ENCODE measurements around the gene EVI5L. TPM values are rescaled to one million over a fixed set of nuclear protein-coding genes. Genes with fewer than 3 reads are reported as not detected.

The EVI5L gene
- polyA plus RNA-seq, 1 of the 3 experiments (the other 2 are of a cell fraction): 9.7 TPM

- DNase-seq: no peak
- CTCF ChIA-PET: no interaction called here
- H3K9me3 ChIP-seq: no peaks in the 10 kb centered on the region
- TF ChIP-seq TEAD4 (IDR thresholded peaks at IDR 0.05; ENCODE audit: borderline replicate concordance, insufficient read depth) (no peak), GABPA (IDR thresholded peaks at IDR 0.05; ENCODE audit: low read depth) (no peak), POLR2AphosphoS5 (IDR thresholded peaks at IDR 0.05; ENCODE audit: low read depth, low read length) (no peak), FOXJ3 (CRISPR knock-in tag; IDR thresholded peaks at IDR 0.05) (no peak), YY1 (IDR thresholded peaks at IDR 0.05; ENCODE audit: low read depth) (no peak), CHD2 (IDR thresholded peaks at IDR 0.05; ENCODE audit: low read length, partially characterized antibody) (no peak), FOXM1 (IDR thresholded peaks at IDR 0.05; ENCODE audit: low read depth) (no peak), SMC3 (IDR thresholded peaks at IDR 0.05; ENCODE audit: low read depth, low read length) (no peak), RXRA (IDR thresholded peaks at IDR 0.05; ENCODE audit: borderline replicate concordance, low read depth) (no peak), RAD21 (IDR thresholded peaks at IDR 0.05; ENCODE audit: low read length) (no peak), MAX (IDR thresholded peaks at IDR 0.05; ENCODE audit: low read depth) (no peak), EP300 (IDR thresholded peaks at IDR 0.05; ENCODE audit: borderline replicate concordance in 1 of 2, low read depth in 1 of 2, low read length in 1 of 2) (no peak), JUND (IDR thresholded peaks at IDR 0.05) (no peak), GATA2 (CRISPR knock-in tag; IDR thresholded peaks at IDR 0.05) (no peak), TAF1 (IDR thresholded peaks at IDR 0.05; ENCODE audit: borderline replicate concordance, low read depth, low read length) (no peak), USF1 (IDR thresholded peaks at IDR 0.05; ENCODE audit: borderline replicate concordance, low read depth) (no peak), PBX3 (IDR thresholded peaks at IDR 0.05) (no peak)
- TF ChIP-seq, protein P1, sequence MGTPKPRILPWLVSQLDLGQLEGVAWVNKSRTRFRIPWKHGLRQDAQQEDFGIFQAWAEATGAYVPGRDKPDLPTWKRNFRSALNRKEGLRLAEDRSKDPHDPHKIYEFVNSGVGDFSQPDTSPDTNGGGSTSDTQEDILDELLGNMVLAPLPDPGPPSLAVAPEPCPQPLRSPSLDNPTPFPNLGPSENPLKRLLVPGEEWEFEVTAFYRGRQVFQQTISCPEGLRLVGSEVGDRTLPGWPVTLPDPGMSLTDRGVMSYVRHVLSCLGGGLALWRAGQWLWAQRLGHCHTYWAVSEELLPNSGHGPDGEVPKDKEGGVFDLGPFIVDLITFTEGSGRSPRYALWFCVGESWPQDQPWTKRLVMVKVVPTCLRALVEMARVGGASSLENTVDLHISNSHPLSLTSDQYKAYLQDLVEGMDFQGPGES (IDR thresholded peaks at IDR 0.05; ENCODE audit: low read depth, low read length): no peak
- TF ChIP-seq, protein P2, sequence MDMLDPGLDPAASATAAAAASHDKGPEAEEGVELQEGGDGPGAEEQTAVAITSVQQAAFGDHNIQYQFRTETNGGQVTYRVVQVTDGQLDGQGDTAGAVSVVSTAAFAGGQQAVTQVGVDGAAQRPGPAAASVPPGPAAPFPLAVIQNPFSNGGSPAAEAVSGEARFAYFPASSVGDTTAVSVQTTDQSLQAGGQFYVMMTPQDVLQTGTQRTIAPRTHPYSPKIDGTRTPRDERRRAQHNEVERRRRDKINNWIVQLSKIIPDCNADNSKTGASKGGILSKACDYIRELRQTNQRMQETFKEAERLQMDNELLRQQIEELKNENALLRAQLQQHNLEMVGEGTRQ (IDR thresholded peaks at IDR 0.05; ENCODE audit: borderline replicate concordance, low read depth, low read length): no peak
- TF ChIP-seq, protein P3, sequence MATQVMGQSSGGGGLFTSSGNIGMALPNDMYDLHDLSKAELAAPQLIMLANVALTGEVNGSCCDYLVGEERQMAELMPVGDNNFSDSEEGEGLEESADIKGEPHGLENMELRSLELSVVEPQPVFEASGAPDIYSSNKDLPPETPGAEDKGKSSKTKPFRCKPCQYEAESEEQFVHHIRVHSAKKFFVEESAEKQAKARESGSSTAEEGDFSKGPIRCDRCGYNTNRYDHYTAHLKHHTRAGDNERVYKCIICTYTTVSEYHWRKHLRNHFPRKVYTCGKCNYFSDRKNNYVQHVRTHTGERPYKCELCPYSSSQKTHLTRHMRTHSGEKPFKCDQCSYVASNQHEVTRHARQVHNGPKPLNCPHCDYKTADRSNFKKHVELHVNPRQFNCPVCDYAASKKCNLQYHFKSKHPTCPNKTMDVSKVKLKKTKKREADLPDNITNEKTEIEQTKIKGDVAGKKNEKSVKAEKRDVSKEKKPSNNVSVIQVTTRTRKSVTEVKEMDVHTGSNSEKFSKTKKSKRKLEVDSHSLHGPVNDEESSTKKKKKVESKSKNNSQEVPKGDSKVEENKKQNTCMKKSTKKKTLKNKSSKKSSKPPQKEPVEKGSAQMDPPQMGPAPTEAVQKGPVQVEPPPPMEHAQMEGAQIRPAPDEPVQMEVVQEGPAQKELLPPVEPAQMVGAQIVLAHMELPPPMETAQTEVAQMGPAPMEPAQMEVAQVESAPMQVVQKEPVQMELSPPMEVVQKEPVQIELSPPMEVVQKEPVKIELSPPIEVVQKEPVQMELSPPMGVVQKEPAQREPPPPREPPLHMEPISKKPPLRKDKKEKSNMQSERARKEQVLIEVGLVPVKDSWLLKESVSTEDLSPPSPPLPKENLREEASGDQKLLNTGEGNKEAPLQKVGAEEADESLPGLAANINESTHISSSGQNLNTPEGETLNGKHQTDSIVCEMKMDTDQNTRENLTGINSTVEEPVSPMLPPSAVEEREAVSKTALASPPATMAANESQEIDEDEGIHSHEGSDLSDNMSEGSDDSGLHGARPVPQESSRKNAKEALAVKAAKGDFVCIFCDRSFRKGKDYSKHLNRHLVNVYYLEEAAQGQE (IDR thresholded peaks at IDR 0.05; ENCODE audit: low read depth, low read length): no peak
- H3K9ac ChIP-seq: no peak overlapping the region
- no peaks in the 10 kb centered on the region for H3F3A ChIP-seq (replicated peaks; ENCODE audit: insufficient read depth)
- no peak overlapping the region for H3K27ac ChIP-seq (ENCODE audit: low read depth in 2 of 2, low read length in 1 of 2)
- no peak overlapping the region for H3K4me3 ChIP-seq (ENCODE audit: low read depth in 2 of 2, low read length in 1 of 2)
- no peaks in the 10 kb centered on the region for H3K9me2 ChIP-seq
- POLR2A ChIA-PET: no interaction called here
- WGBS (ENCODE audit: low lambda C conversion rate): 99% methylated on average over 9 of the region's 10 CpGs
- peaks cover 36% of the 10 kb centered on the region for H4K20me1 ChIP-seq (ENCODE audit: insufficient read depth)
- peaks cover 3 to 15% of the 10 kb centered on the region in 2 experiments for H3K36me3 ChIP-seq (replicated peaks in 1 of 2; ENCODE audit: control insufficient read depth in 1 of 2, insufficient read depth in 2 of 2, low read length in 1 of 2)
- no peaks in the 10 kb centered on the region for H3K27me3 ChIP-seq (ENCODE audit: insufficient read depth)
- peaks cover 43% of the 10 kb centered on the region for H3K79me2 ChIP-seq (ENCODE audit: insufficient read depth)
- H3K4me1 ChIP-seq (ENCODE audit: control insufficient read depth in 1 of 2, insufficient read depth in 2 of 2, low read depth in 1 of 2, low read length in 1 of 2): peaks cover 0 to 19% of the 10 kb centered on the region in 2 experiments; a peak in 2 of 4 replicates
- H2AFZ ChIP-seq (ENCODE audit: low read depth): no peak overlapping the region
- H3K4me2 ChIP-seq: no peak overlapping the region; the same call in 1 of the 2 replicates
Measured at GRCh38 chr19:7905859-7906258, 75.8 kb downstream of the EVI5L start.
